Measurements from ENCODE around the gene ITPR1.

- TF ChIP-seq, protein P1, sequence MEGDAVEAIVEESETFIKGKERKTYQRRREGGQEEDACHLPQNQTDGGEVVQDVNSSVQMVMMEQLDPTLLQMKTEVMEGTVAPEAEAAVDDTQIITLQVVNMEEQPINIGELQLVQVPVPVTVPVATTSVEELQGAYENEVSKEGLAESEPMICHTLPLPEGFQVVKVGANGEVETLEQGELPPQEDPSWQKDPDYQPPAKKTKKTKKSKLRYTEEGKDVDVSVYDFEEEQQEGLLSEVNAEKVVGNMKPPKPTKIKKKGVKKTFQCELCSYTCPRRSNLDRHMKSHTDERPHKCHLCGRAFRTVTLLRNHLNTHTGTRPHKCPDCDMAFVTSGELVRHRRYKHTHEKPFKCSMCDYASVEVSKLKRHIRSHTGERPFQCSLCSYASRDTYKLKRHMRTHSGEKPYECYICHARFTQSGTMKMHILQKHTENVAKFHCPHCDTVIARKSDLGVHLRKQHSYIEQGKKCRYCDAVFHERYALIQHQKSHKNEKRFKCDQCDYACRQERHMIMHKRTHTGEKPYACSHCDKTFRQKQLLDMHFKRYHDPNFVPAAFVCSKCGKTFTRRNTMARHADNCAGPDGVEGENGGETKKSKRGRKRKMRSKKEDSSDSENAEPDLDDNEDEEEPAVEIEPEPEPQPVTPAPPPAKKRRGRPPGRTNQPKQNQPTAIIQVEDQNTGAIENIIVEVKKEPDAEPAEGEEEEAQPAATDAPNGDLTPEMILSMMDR (IDR thresholded peaks at IDR 0.05) = no peak
- no peak for TF ChIP-seq POLR2AphosphoS5 (IDR thresholded peaks at IDR 0.05; ENCODE audit: low read depth, low read length)
These were observed 214.2 kb downstream of the ITPR1 start for GRCh38 chr3:4707324-4707723.

Data from Panc1 (cell line).